ENCODE data around the gene USP33.
"Not testable (repeated sequence)": the region's sequence is repeated elsewhere in the genome, so short reads cannot be mapped to it uniquely, and the experiment has no call there.

USP33 gene

GRCh38 chr1:77668924-77669449 lies 90.7 kb downstream of the USP33 start:
- no peak for DNase-seq

GRCh38 chr1:77664939-77665516 lies 94.6 kb downstream of the USP33 start:
- DNase-seq, result no peak

GRCh38 chr1:77661696-77662095 lies 98.0 kb downstream of the USP33 start:
- DNase-seq, result no peak

- no peak for DNase-seq
These were observed 99.6 kb downstream of the USP33 start for GRCh38 chr1:77659879-77660593.

- no peak for DNase-seq
These were observed 101.4 kb downstream of the USP33 start for GRCh38 chr1:77658271-77658670.

- DNase-seq, result no peak
These were observed 104.1 kb downstream of the USP33 start for GRCh38 chr1:77655431-77655974.

GRCh38 chr1:77652970-77653516 lies 106.6 kb downstream of the USP33 start:
- DNase-seq, result no peak

- no peak for DNase-seq
These were observed 107.4 kb downstream of the USP33 start for GRCh38 chr1:77652268-77652667.

- DNase-seq, result no peak
These were observed 110.5 kb downstream of the USP33 start for GRCh38 chr1:77649127-77649526.

- DNase-seq, result not testable (repeated sequence)
These were observed 113.4 kb downstream of the USP33 start for GRCh38 chr1:77646224-77646623.

All from activated T-cell treated with anti-CD3 and anti-CD28 coated beads, Interleukin-2, amount 50 U/mL, for 48 hours (primary cell).